SW480 (cell line): ENCODE measurements around the gene ALOX12B.
"Not testable (repeated sequence)": the region's sequence is repeated elsewhere in the genome, so short reads cannot be mapped to it uniquely, and the experiment has no call there.

Experiments
- DNase-seq: peaks from one replicate; pipeline ENCODE4 v3.0.0-alpha.2; 2016; ENCODE audit warnings: low spot score

ALOX12B gene

GRCh38 chr17:8082292-8082691, 5.2 kb downstream of the ALOX12B start:
- DNase-seq, result no peak

- no peak for DNase-seq
These were observed 5.6 kb downstream of the ALOX12B start for GRCh38 chr17:8081876-8082275.

GRCh38 chr17:8080799-8081219, 6.7 kb downstream of the ALOX12B start:
- peak; percentile 60 for DNase-seq

- no peak for DNase-seq
These were observed 7.2 kb downstream of the ALOX12B start for GRCh38 chr17:8080208-8080798.

- peak; percentile 87 for DNase-seq
These were observed 8.0 kb downstream of the ALOX12B start for GRCh38 chr17:8079291-8080207.

GRCh38 chr17:8077939-8078338, 9.6 kb downstream of the ALOX12B start:
- DNase-seq, result not testable (repeated sequence)

GRCh38 chr17:8076502-8077266, 10.8 kb downstream of the ALOX12B start:
- DNase-seq, result no peak

GRCh38 chr17:8075574-8076342, 11.8 kb downstream of the ALOX12B start:
- no peak for DNase-seq

- no peak for DNase-seq
These were observed 12.4 kb downstream of the ALOX12B start for GRCh38 chr17:8075081-8075480.

GRCh38 chr17:8074554-8074953, 13.0 kb downstream of the ALOX12B start:
- DNase-seq, result no peak

- DNase-seq, result peak; percentile 78
These were observed 13.7 kb downstream of the ALOX12B start for GRCh38 chr17:8073627-8074484.

- no peak for DNase-seq
These were observed 14.6 kb downstream of the ALOX12B start for GRCh38 chr17:8072729-8073461.

- no peak for DNase-seq
These were observed 15.2 kb downstream of the ALOX12B start for GRCh38 chr17:8072341-8072728.

GRCh38 chr17:8071496-8071895, 16.0 kb downstream of the ALOX12B start:
- DNase-seq, result no peak

- no peak for DNase-seq
These were observed 18.0 kb downstream of the ALOX12B start for GRCh38 chr17:8069587-8069860.

- no peak for DNase-seq
These were observed 18.6 kb downstream of the ALOX12B start for GRCh38 chr17:8068736-8069586.

- no peak for DNase-seq
These were observed 19.7 kb downstream of the ALOX12B start for GRCh38 chr17:8067806-8068205.

GRCh38 chr17:8066841-8067775, 20.4 kb downstream of the ALOX12B start:
- no peak for DNase-seq
